SK-N-SH (cell line): ENCODE data around the gene TTLL1. TPM values are rescaled to one million over a fixed set of nuclear protein-coding genes. Genes with fewer than 3 reads are reported as not detected.

ENCODE experiments used
- CTCF ChIA-PET: fragments of 300-600, 350-600 bp; formaldehyde crosslinking; extraction: SDS; loops from one replicate; lab custom pipeline; 2021; lab: Yijun Ruan, JAX
- POLR2A ChIA-PET: fragments of 350-600 bp; sonication (Branson Sonifier 250); formaldehyde crosslinking; extraction: SDS; loops from one replicate; lab custom pipeline; 2020; ENCODE audit warnings: antibody characterized with exemption, inconsistent platforms; lab: Yijun Ruan, JAX
- DNase-seq: peaks from one replicate; pipeline ENCODE4 v3.0.0; 2012
- H2AFZ ChIP-seq: fragments of 200-600 bp; sonication (generic); 2 replicates; pipeline ENCODE4 v1.8.1; 2016; ENCODE audit warnings: antibody characterized with exemption, mild to moderate bottlenecking, low read depth
- H3F3A ChIP-seq: fragments of 200-600 bp; sonication (generic); replicated peaks from 2 replicates; pipeline ENCODE3; 2016; ENCODE audit warnings: antibody characterized with exemption, mild to moderate bottlenecking; ENCODE audit not compliant: insufficient read depth
- H3K27ac ChIP-seq, 2 experiments: fragments of 200-500 bp in 1 of 2; fragments of 200-600 bp in 1 of 2; sonication (Bioruptor generic) in 1 of 2; sonication (generic), shearing (Covaris generic) in 1 of 2; 2 replicates each; pipeline versions ENCODE4 v1.5.1 to v1.6.1; 2014 to 2016; ENCODE audit warnings: low read depth in 2 of 2, inconsistent platforms in 1 of 2, low read length in 1 of 2, mild to moderate bottlenecking in 1 of 2, mixed read lengths in 1 of 2
- H3K27me3 ChIP-seq: fragments of 200-600 bp; sonication (generic), shearing (Covaris generic); 2 replicates; pipeline ENCODE4 v1.6.1; 2016; ENCODE audit warnings: mixed run types; ENCODE audit not compliant: insufficient read depth
- H3K36me3 ChIP-seq, 2 experiments: fragments of 200-500 bp in 1 of 2; fragments of 200-600 bp in 1 of 2; sonication (Bioruptor generic) in 1 of 2; sonication (generic) in 1 of 2; replicated peaks in 1 of 2; 2 replicates each; pipeline versions ENCODE3 to v1.5.1; 2014 to 2016; ENCODE audit warnings: low read length in 1 of 2, mild to moderate bottlenecking in 1 of 2; ENCODE audit not compliant: insufficient read depth in 2 of 2, control insufficient read depth in 1 of 2
- H3K4me1 ChIP-seq, 2 experiments: fragments of 200-500 bp in 1 of 2; fragments of 200-600 bp in 1 of 2; sonication (Bioruptor generic) in 1 of 2; sonication (generic), shearing (Covaris generic) in 1 of 2; 2 replicates each; pipeline versions ENCODE4 v1.5.1 to v1.6.1; 2014 to 2016; ENCODE audit warnings: low read depth in 1 of 2, low read length in 1 of 2, mixed run types in 1 of 2; ENCODE audit not compliant: insufficient read depth in 2 of 2, control insufficient read depth in 1 of 2
- H3K4me2 ChIP-seq: fragments of 200-600 bp; sonication (generic), shearing (Covaris generic); 2 replicates; pipeline ENCODE4 v1.6.1; 2017; ENCODE audit warnings: mixed run types
- H3K4me3 ChIP-seq, 2 experiments: fragments of 200-500 bp in 1 of 2; fragments of 200-600 bp in 1 of 2; sonication (Bioruptor generic) in 1 of 2; sonication (generic), shearing (Covaris generic) in 1 of 2; 2 replicates each; pipeline versions ENCODE4 v1.5.1 to v1.8.1; 2014 to 2016; ENCODE audit warnings: low read depth in 2 of 2, inconsistent platforms in 1 of 2, low read length in 1 of 2, mild to moderate bottlenecking in 1 of 2, mixed read lengths in 1 of 2, moderate library complexity in 1 of 2
- H3K79me2 ChIP-seq: fragments of 200-600 bp; sonication (generic); 2 replicates; pipeline ENCODE4 v1.8.1; 2017; ENCODE audit warnings: mild to moderate bottlenecking; ENCODE audit not compliant: insufficient read depth
- H3K9ac ChIP-seq: fragments of 200-600 bp; sonication (generic); 2 replicates; pipeline ENCODE4 v1.6.1; 2017; ENCODE audit warnings: mixed run types
- H3K9me2 ChIP-seq: fragments of 200-600 bp; sonication (generic); 2 replicates; pipeline ENCODE4 v1.6.1; 2017; ENCODE audit warnings: mixed run types
- H3K9me3 ChIP-seq: fragments of 200-600 bp; sonication (generic); 2 replicates; pipeline ENCODE4 v1.6.1; 2017; ENCODE audit warnings: mixed run types, mild to moderate bottlenecking, moderate library complexity
- H4K20me1 ChIP-seq: fragments of 200-600 bp; sonication (generic); 2 replicates; pipeline ENCODE4 v1.6.1; 2017; ENCODE audit warnings: mild to moderate bottlenecking, mixed run types; ENCODE audit not compliant: insufficient read depth
- CHD2 ChIP-seq: fragments of 150-350 bp; IDR thresholded peaks from 2 replicates; pipeline ENCODE4 v1.6.1; 2018; ENCODE audit warnings: low read length; ENCODE audit not compliant: partially characterized antibody
- ELF1 ChIP-seq: IDR thresholded peaks from 2 replicates; pipeline ENCODE4 v1.4.0; 2012
- EZH2phosphoT487 ChIP-seq: fragments of 200-600 bp; sonication (generic); IDR thresholded peaks from 2 replicates; pipeline ENCODE4 v1.6.1; 2017; ENCODE audit warnings: low read depth, mixed run types, mild to moderate bottlenecking, antibody characterized with exemption, moderate library complexity, borderline replicate concordance
- FOSL2 ChIP-seq: IDR thresholded peaks from 2 replicates; pipeline ENCODE4 v1.4.0; 2012; ENCODE audit warnings: low read depth, mild to moderate bottlenecking, moderate library complexity, borderline replicate concordance
- FOXJ3 ChIP-seq: sonication (generic); formaldehyde crosslinking; IDR thresholded peaks from 2 replicates; pipeline ENCODE4 v1.5.1; 2020; ENCODE audit warnings: mild to moderate bottlenecking, missing genetic modification reagents
- GABPA ChIP-seq: IDR thresholded peaks from 2 replicates; pipeline ENCODE4 v1.4.0; 2012; ENCODE audit warnings: low read depth, mild to moderate bottlenecking
- JUND ChIP-seq: IDR thresholded peaks from 2 replicates; pipeline ENCODE4 v1.4.0; 2012
- MAX ChIP-seq: IDR thresholded peaks from 2 replicates; pipeline ENCODE4 v1.4.0; 2012; ENCODE audit warnings: low read depth
- MEF2A ChIP-seq: IDR thresholded peaks from 2 replicates; pipeline ENCODE4 v1.4.0; 2012; ENCODE audit warnings: low read depth, borderline replicate concordance
- MXI1 ChIP-seq: IDR thresholded peaks from 2 replicates; pipeline ENCODE4 v1.6.1; 2012; ENCODE audit warnings: mild to moderate bottlenecking, low read depth, low read length, improper control_type of control experiment
- NRF1 ChIP-seq: IDR thresholded peaks from 2 replicates; pipeline ENCODE4 v1.6.1; 2012; ENCODE audit warnings: low read depth, mild to moderate bottlenecking, low read length
- POLR2AphosphoS5 ChIP-seq: IDR thresholded peaks from 2 replicates; pipeline ENCODE4 v1.6.1; 2012; ENCODE audit warnings: low read depth, low read length
- RFX5 ChIP-seq: IDR thresholded peaks from 2 replicates; pipeline ENCODE4 v1.6.1; 2012; ENCODE audit warnings: mild to moderate bottlenecking, improper control_type of control experiment, low read length
- SMC3 ChIP-seq: IDR thresholded peaks from 2 replicates; pipeline ENCODE4 v1.6.1; 2012; ENCODE audit warnings: low read depth, low read length, improper control_type of control experiment
- TAF1 ChIP-seq: IDR thresholded peaks from 2 replicates; pipeline ENCODE4 v1.6.1; 2012; ENCODE audit warnings: low read depth, mild to moderate bottlenecking, low read length, moderate library complexity, borderline replicate concordance
- TCF12 ChIP-seq: IDR thresholded peaks from 2 replicates; pipeline ENCODE4 v1.4.0; 2012
- YY1 ChIP-seq: IDR thresholded peaks from 2 replicates; pipeline ENCODE4 v1.4.0; 2012; ENCODE audit warnings: low read depth, mild to moderate bottlenecking
- ZBTB33 ChIP-seq: IDR thresholded peaks from 2 replicates; pipeline ENCODE4 v1.4.0; 2012; ENCODE audit warnings: low read depth, borderline replicate concordance
- WGBS: methylation state at CpG from one replicate; pipeline ENCODE4 v1.1.6; 2017; ENCODE audit warnings: low lambda C conversion rate; 5-methylcytosine and 5-hydroxymethylcytosine counted together
- polyA plus RNA-seq, 3 experiments: library from polyadenylated mRNA; depleted of rRNA; stranded (reverse); fragments of >200 nt; gene quantifications; 2 replicates each; pipeline ENCODE4 v1.2.3, GENCODE V29; 2012
- TF ChIP-seq, protein P1 (sequence below): IDR thresholded peaks from 2 replicates; pipeline ENCODE4 v1.4.0; 2012; ENCODE audit warnings: low read depth, borderline replicate concordance
- TF ChIP-seq, protein P2 (sequence below): fragments of 200-600 bp; sonication (generic); IDR thresholded peaks from 2 replicates; pipeline ENCODE4 v1.6.1; 2017; ENCODE audit warnings: antibody characterized with exemption, mild to moderate bottlenecking, moderate library complexity
- TF ChIP-seq, protein P3 (sequence below): fragments of 150-350 bp; IDR thresholded peaks from 2 replicates; pipeline ENCODE4 v1.6.1; 2017; ENCODE audit warnings: antibody characterized with exemption, low read length, low read depth, borderline replicate concordance

TTLL1 gene
- polyA plus RNA-seq, 1 of the 3 experiments (the other 2 are of a cell fraction), result 14.0 TPM

- TF ChIP-seq, protein P1, sequence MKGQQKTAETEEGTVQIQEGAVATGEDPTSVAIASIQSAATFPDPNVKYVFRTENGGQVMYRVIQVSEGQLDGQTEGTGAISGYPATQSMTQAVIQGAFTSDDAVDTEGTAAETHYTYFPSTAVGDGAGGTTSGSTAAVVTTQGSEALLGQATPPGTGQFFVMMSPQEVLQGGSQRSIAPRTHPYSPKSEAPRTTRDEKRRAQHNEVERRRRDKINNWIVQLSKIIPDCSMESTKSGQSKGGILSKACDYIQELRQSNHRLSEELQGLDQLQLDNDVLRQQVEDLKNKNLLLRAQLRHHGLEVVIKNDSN, result no peak
- TF ChIP-seq TCF12 (no peak), MAX (no peak), JUND (no peak)
These were observed 39.8 kb upstream of the TTLL1 start (continued) for GRCh38 chr22:43128928-43129424.

- Histone ChIP-seq H3K27ac (no peak overlapping the region), H2AFZ (no peak overlapping the region), H3K4me3 (no peak overlapping the region), H4K20me1 (no peaks in the 10 kb centered on the region), H3K79me2 (no peaks in the 10 kb centered on the region), H3K4me1 (no peaks in the 10 kb centered on the region), H3K9me3 (no peaks in the 10 kb centered on the region), H3F3A (no peaks in the 10 kb centered on the region), H3K36me3 (peaks cover 0 to 2% of the 10 kb centered on the region in 2 experiments), H3K9ac (no peak overlapping the region), H3K27me3 (no peaks in the 10 kb centered on the region), H3K9me2 (no peaks in the 10 kb centered on the region), H3K4me2 (no peak overlapping the region)
- CTCF ChIA-PET, result no interaction called here
- TF ChIP-seq ZBTB33, result no peak
- POLR2A ChIA-PET, result no interaction called here
- WGBS, result 93% methylated on average over 11 of the region's 13 CpGs
- no peak for DNase-seq
These were observed 38.9 kb upstream of the TTLL1 start for GRCh38 chr22:43128116-43128515.

DNA sequence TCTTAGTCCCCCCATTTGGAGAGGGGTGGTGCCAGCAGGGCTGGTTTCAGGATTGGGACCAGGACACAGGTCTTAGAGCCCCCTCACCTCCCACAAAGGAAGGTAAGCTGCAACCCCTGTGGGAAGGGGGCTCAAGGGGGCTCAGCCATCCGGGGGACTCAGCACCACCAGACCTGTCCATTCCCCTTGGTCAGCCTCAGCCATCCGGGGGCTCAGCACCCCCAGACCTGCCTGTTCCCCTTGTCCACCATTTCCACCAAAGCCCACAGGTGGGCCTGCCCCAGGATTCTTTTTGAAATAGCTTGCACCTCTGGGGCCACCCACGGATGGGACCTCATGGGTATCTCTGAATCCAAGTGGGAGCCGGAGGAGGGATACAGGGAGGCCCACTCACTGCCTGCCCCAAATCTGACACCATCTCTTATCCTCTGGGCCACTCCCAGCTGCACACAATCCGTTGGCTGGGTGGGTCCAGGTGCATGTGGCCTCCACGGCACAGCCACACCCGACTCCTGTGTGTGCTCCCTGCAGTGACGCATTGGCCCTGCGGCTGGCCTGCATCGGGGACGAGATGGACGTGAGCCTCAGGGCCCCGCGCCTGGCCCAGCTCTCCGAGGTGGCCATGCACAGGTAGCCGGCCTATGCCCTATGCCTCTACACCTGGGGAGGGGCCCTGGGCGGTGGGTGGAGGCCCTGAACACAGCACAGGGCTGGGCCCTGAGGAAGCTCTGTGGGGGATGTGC, 38.1 kb upstream of the TTLL1 start:
- H3K9me3 ChIP-seq, result no peaks in the 10 kb centered on the region
- no peaks in the 10 kb centered on the region for H3F3A ChIP-seq
- no peaks in the 10 kb centered on the region for H4K20me1 ChIP-seq
- H3K27me3 ChIP-seq, result no peaks in the 10 kb centered on the region
- no peaks in the 10 kb centered on the region for H3K79me2 ChIP-seq
- TF ChIP-seq FOSL2 (no peak), RFX5 (no peak), TAF1 (no peak), POLR2AphosphoS5 (no peak), FOXJ3 (CRISPR knock-in tag) (no peak), SMC3 (no peak), GABPA (no peak), ELF1 (no peak), JUND (no peak), NRF1 (no peak), YY1 (no peak), EZH2phosphoT487 (no peak), MXI1 (no peak), MEF2A (no peak), CHD2 (no peak)
- TF ChIP-seq, protein P2, sequence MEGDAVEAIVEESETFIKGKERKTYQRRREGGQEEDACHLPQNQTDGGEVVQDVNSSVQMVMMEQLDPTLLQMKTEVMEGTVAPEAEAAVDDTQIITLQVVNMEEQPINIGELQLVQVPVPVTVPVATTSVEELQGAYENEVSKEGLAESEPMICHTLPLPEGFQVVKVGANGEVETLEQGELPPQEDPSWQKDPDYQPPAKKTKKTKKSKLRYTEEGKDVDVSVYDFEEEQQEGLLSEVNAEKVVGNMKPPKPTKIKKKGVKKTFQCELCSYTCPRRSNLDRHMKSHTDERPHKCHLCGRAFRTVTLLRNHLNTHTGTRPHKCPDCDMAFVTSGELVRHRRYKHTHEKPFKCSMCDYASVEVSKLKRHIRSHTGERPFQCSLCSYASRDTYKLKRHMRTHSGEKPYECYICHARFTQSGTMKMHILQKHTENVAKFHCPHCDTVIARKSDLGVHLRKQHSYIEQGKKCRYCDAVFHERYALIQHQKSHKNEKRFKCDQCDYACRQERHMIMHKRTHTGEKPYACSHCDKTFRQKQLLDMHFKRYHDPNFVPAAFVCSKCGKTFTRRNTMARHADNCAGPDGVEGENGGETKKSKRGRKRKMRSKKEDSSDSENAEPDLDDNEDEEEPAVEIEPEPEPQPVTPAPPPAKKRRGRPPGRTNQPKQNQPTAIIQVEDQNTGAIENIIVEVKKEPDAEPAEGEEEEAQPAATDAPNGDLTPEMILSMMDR, result no peak
- TF ChIP-seq, protein P3, sequence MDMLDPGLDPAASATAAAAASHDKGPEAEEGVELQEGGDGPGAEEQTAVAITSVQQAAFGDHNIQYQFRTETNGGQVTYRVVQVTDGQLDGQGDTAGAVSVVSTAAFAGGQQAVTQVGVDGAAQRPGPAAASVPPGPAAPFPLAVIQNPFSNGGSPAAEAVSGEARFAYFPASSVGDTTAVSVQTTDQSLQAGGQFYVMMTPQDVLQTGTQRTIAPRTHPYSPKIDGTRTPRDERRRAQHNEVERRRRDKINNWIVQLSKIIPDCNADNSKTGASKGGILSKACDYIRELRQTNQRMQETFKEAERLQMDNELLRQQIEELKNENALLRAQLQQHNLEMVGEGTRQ, result no peak
- no peaks in the 10 kb centered on the region for H3K4me1 ChIP-seq
- no peaks in the 10 kb centered on the region for H3K9me2 ChIP-seq
- no peaks in the 10 kb centered on the region for H3K36me3 ChIP-seq
- no peak overlapping the region for H3K9ac ChIP-seq
- no peak for DNase-seq
- POLR2A ChIA-PET, result no interaction called here
- H3K27ac ChIP-seq, result no peak overlapping the region
- WGBS, result no CpG with 5 or more reads among the region's 17 CpGs
- no peak overlapping the region for H2AFZ ChIP-seq
- no peak overlapping the region for H3K4me3 ChIP-seq
- no peak overlapping the region for H3K4me2 ChIP-seq
- CTCF ChIA-PET, result interaction anchor here (1.6 kb wide), 1 partner anchor 11 kb away, joined by 4 read pairs; no protein-coding TSS in a partner anchor
